Esophagus squamous epithelium (tissue), 4 donors: ENCODE results near the gene CDRT4.

Experiments used
- POLR2A ChIP-seq, 4 donors: fragments of 450-650 bp; IDR thresholded peaks; one replicate each; pipeline ENCODE4 v1.6.1; 2017; ENCODE audit warnings: antibody characterized with exemption in 4 of 4, mild to moderate bottlenecking in 4 of 4, moderate library complexity in 3 of 4
- TF ChIP-seq, protein P1 (sequence below), 6 experiments: fragments of 450-650 bp in 4 of 6; fragments of 200-600 bp in 2 of 6; sonication (generic) in 2 of 6; IDR thresholded peaks; one replicate each; pipeline ENCODE4 v1.5.1; 2016 to 2019; ENCODE audit warnings: antibody characterized with exemption in 6 of 6, mild to moderate bottlenecking in 4 of 6, moderate library complexity in 4 of 6

DNA sequence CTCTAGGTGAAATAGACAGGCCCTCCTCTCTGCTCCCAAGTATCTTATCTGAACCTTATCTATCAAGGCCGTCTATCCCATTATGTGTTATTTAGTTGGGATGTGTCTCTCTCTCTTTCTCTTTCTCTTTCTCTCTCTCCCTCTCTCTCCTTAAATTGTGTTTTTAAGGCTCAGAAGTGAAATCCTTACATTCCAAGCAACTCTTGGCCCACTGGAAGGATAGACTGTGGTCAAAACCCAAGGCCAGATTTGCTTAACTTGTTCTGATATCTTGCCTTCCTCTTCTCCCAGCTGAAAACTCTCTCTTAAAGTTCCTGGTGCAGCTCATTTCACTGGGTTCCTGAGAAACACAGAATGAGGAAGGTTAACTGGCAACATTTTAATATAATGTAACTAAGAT, 14.7 kb downstream of the CDRT4 start:
- TF ChIP-seq, protein P1, sequence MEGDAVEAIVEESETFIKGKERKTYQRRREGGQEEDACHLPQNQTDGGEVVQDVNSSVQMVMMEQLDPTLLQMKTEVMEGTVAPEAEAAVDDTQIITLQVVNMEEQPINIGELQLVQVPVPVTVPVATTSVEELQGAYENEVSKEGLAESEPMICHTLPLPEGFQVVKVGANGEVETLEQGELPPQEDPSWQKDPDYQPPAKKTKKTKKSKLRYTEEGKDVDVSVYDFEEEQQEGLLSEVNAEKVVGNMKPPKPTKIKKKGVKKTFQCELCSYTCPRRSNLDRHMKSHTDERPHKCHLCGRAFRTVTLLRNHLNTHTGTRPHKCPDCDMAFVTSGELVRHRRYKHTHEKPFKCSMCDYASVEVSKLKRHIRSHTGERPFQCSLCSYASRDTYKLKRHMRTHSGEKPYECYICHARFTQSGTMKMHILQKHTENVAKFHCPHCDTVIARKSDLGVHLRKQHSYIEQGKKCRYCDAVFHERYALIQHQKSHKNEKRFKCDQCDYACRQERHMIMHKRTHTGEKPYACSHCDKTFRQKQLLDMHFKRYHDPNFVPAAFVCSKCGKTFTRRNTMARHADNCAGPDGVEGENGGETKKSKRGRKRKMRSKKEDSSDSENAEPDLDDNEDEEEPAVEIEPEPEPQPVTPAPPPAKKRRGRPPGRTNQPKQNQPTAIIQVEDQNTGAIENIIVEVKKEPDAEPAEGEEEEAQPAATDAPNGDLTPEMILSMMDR (IDR thresholded peaks at IDR 0.05), result no peak
- TF ChIP-seq POLR2A (IDR thresholded peaks at IDR 0.05), result no peak
